ENCODE results near the gene RTN4RL1. TPM values are rescaled to one million over a fixed set of nuclear protein-coding genes. Genes with fewer than 3 reads are reported as not detected.

Gene RTN4RL1
- total and polyA plus RNA-seq, 2 donors from 2014 or later: 2.0 to 10.7 TPM

GRCh38 chr17:2028234-2028614 is 3.1 kb upstream of the RTN4RL1 start:
- intact Hi-C loops (cut with DNase I): loop anchor here (5.0 kb wide), 1 partner anchor 116 kb away; no protein-coding TSS in a partner anchor
- FAIRE-seq (no peak), DNase-seq (no peak)
- H3K4me1 ChIP-seq (ENCODE audit: control insufficient read depth in 2 of 3, insufficient read depth in 2 of 3, low read depth in 1 of 3, low read length in 3 of 3): peaks cover 0 to 17% (median 6%) of the 10 kb centered on the region in 3 donors
- H3K9me3 ChIP-seq (ENCODE audit: control insufficient read depth in 2 of 3, insufficient read depth in 1 of 3, low read length in 3 of 3): no peaks in the 10 kb centered on the region
- no peak overlapping the region for H3K9ac ChIP-seq (ENCODE audit: low read length in 3 of 3)
- TF ChIP-seq CTCF (IDR thresholded peaks at IDR 0.05; ENCODE audit: borderline replicate concordance, extremely low read depth, insufficient read depth): no peak
- H3K4me3 ChIP-seq (ENCODE audit: low read length in 3 of 3): no peak overlapping the region
- peaks cover under 1% of the 10 kb centered on the region for H3K27me3 ChIP-seq (ENCODE audit: control insufficient read depth, insufficient read depth, low read length)
- H3K36me3 ChIP-seq (ENCODE audit: control insufficient read depth in 2 of 3, insufficient read depth in 3 of 3, low read length in 3 of 3): no peaks in the 10 kb centered on the region
- H3K27ac ChIP-seq (ENCODE audit: low read depth in 2 of 2, low read length in 2 of 2): no peak overlapping the region

- Histone ChIP-seq H3K4me3 (ENCODE audit: low read length in 3 of 3) (no peak overlapping the region), H3K27ac (ENCODE audit: low read depth in 2 of 2, low read length in 2 of 2) (no peak overlapping the region), H3K27me3 (ENCODE audit: control insufficient read depth, insufficient read depth, low read length) (peaks cover 2% of the 10 kb centered on the region), H3K36me3 (ENCODE audit: control insufficient read depth in 2 of 3, insufficient read depth in 3 of 3, low read length in 3 of 3) (no peaks in the 10 kb centered on the region), H3K4me1 (ENCODE audit: control insufficient read depth in 2 of 3, insufficient read depth in 2 of 3, low read depth in 1 of 3, low read length in 3 of 3) (peaks cover 0 to 17% (median 6%) of the 10 kb centered on the region in 3 donors), H3K9me3 (ENCODE audit: control insufficient read depth in 2 of 3, insufficient read depth in 1 of 3, low read length in 3 of 3) (no peaks in the 10 kb centered on the region), H3K9ac (ENCODE audit: low read length in 3 of 3) (no peak overlapping the region)
- intact Hi-C loops (cut with DNase I): loop anchor here (5.0 kb wide), 1 partner anchor 115 kb away; no protein-coding TSS in a partner anchor
- no peak for FAIRE-seq
- no peak for TF ChIP-seq CTCF (IDR thresholded peaks at IDR 0.05; ENCODE audit: borderline replicate concordance, extremely low read depth, insufficient read depth)
- DNase-seq: no peak
Measured at GRCh38 chr17:2027528-2028233, 2.5 kb upstream of the RTN4RL1 start.

- peaks cover 2% of the 10 kb centered on the region for H3K27me3 ChIP-seq (ENCODE audit: control insufficient read depth, insufficient read depth, low read length)
- peak; percentile 72 for TF ChIP-seq CTCF (IDR thresholded peaks at IDR 0.05; ENCODE audit: borderline replicate concordance, extremely low read depth, insufficient read depth)
- peaks cover 0 to 15% (median 3%) of the 10 kb centered on the region in 3 donors for H3K4me1 ChIP-seq (ENCODE audit: control insufficient read depth in 2 of 3, insufficient read depth in 2 of 3, low read depth in 1 of 3, low read length in 3 of 3)
- no peaks in the 10 kb centered on the region for H3K9me3 ChIP-seq (ENCODE audit: control insufficient read depth in 2 of 3, insufficient read depth in 1 of 3, low read length in 3 of 3)
- intact Hi-C loops (cut with DNase I): loop anchor here (5.0 kb wide), 1 partner anchor 113 kb away; no protein-coding TSS in a partner anchor
- peak overlapping the region in 1 of 2 donors; percentile 43 for H3K27ac ChIP-seq (ENCODE audit: low read depth in 2 of 2, low read length in 2 of 2)
- peak; percentile 85 to 89 (median 86) for DNase-seq
- peak overlapping the region in 2 of 3 donors; percentile 34 to 39 for H3K4me3 ChIP-seq (ENCODE audit: low read length in 3 of 3)
- H3K9ac ChIP-seq (ENCODE audit: low read length in 3 of 3): no peak overlapping the region
- no peaks in the 10 kb centered on the region for H3K36me3 ChIP-seq (ENCODE audit: control insufficient read depth in 2 of 3, insufficient read depth in 3 of 3, low read length in 3 of 3)
- FAIRE-seq: no peak
Measured at GRCh38 chr17:2025622-2026309, 632 bp upstream of the RTN4RL1 start.
